ENCODE measurements around the gene ACAD10.

GRCh38 chr12:111761706-111762105 is 75.9 kb downstream of the ACAD10 start:
- no peak for TF ChIP-seq CTCF (IDR thresholded peaks at IDR 0.05)
- TF ChIP-seq POLR2A (IDR thresholded peaks at IDR 0.05): no peak
- TF ChIP-seq POLR2AphosphoS5 (IDR thresholded peaks at IDR 0.05): no peak
- TF ChIP-seq EP300 (IDR thresholded peaks at IDR 0.05): no peak
